GM18951 (cell line): ENCODE measurements around the gene CDH20.

Experiments
- POLR2A ChIP-seq: IDR thresholded peaks from 4 replicates; pipeline ENCODE4 v1.6.1; 2011; ENCODE audit warnings: mild to moderate bottlenecking; ENCODE audit not compliant: insufficient read length, insufficient read depth; ENCODE audit errors: extremely low read depth
- in situ Hi-C: fragments of 300-500 bp; cut with MboI; formaldehyde crosslinking; loops from one replicate; pipeline ENCODE4 v1.12.0; 2022; ENCODE audit warnings: low sequenced_read_pairs, mixed read lengths, inconsistent platforms; ENCODE audit not compliant: unreplicated experiment

CDH20 gene

GRCh38 chr18:61554117-61554776, 221.0 kb downstream of the CDH20 start:
- in situ Hi-C loops: no loop called here
- TF ChIP-seq POLR2A: no peak

- no peak for TF ChIP-seq POLR2A
- in situ Hi-C loops: no loop called here
Observed at GRCh38 chr18:61554946-61555361, 221.7 kb downstream of the CDH20 start.

- in situ Hi-C loops: no loop called here
- TF ChIP-seq POLR2A: no peak
Observed at GRCh38 chr18:61556316-61556715, 223.1 kb downstream of the CDH20 start.

- in situ Hi-C loops: no loop called here
- no peak for TF ChIP-seq POLR2A
Observed at GRCh38 chr18:61556862-61557261, 223.6 kb downstream of the CDH20 start.

GRCh38 chr18:61569176-61569892, 236.1 kb downstream of the CDH20 start:
- in situ Hi-C loops: no loop called here
- no peak for TF ChIP-seq POLR2A

- in situ Hi-C loops: loop anchor here (10.0 kb wide), 1 partner anchor 555 kb away; no protein-coding TSS in a partner anchor
- no peak for TF ChIP-seq POLR2A
Observed at GRCh38 chr18:61570070-61570469, 236.8 kb downstream of the CDH20 start.

GRCh38 chr18:61572084-61572655, 238.9 kb downstream of the CDH20 start:
- TF ChIP-seq POLR2A: no peak
- in situ Hi-C loops: loop anchor here (10.0 kb wide), 1 partner anchor 553 kb away; no protein-coding TSS in a partner anchor

- TF ChIP-seq POLR2A: no peak
- in situ Hi-C loops: loop anchor here (10.0 kb wide), 1 partner anchor 552 kb away; no protein-coding TSS in a partner anchor
Observed at GRCh38 chr18:61572871-61573270, 239.6 kb downstream of the CDH20 start.

- in situ Hi-C loops: loop anchor here (10.0 kb wide), 1 partner anchor 550 kb away; no protein-coding TSS in a partner anchor
- no peak for TF ChIP-seq POLR2A
Observed at GRCh38 chr18:61574665-61575064, 241.4 kb downstream of the CDH20 start.

GRCh38 chr18:61575419-61575818, 242.2 kb downstream of the CDH20 start:
- in situ Hi-C loops: loop anchor here (10.0 kb wide), 1 partner anchor 549 kb away; no protein-coding TSS in a partner anchor

GRCh38 chr18:61578846-61579245, 245.6 kb downstream of the CDH20 start:
- in situ Hi-C loops: loop anchor here (10.0 kb wide), 1 partner anchor 546 kb away; no protein-coding TSS in a partner anchor
- TF ChIP-seq POLR2A: no peak

More at GRCh38 chr18:61575419-61575818, 242.2 kb downstream of the CDH20 start:
- TF ChIP-seq POLR2A: no peak

- in situ Hi-C loops: loop anchor here (10.0 kb wide), 1 partner anchor 545 kb away; no protein-coding TSS in a partner anchor
- no peak for TF ChIP-seq POLR2A
Observed at GRCh38 chr18:61579581-61579980, 246.4 kb downstream of the CDH20 start.

- in situ Hi-C loops: no loop called here
- TF ChIP-seq POLR2A: no peak
Observed at GRCh38 chr18:61580046-61580445, 246.8 kb downstream of the CDH20 start.
